HK-2 (cell line): ENCODE measurements around the gene ADSS2.
"Not testable (repeated sequence)": the region's sequence is repeated elsewhere in the genome, so short reads cannot be mapped to it uniquely, and the experiment has no call there.

Source experiments
- DNase-seq: peaks from one replicate; pipeline ENCODE4 v3.0.0-alpha.2; 2018; ENCODE audit not compliant: unreplicated experiment

ADSS2 gene

DNA sequence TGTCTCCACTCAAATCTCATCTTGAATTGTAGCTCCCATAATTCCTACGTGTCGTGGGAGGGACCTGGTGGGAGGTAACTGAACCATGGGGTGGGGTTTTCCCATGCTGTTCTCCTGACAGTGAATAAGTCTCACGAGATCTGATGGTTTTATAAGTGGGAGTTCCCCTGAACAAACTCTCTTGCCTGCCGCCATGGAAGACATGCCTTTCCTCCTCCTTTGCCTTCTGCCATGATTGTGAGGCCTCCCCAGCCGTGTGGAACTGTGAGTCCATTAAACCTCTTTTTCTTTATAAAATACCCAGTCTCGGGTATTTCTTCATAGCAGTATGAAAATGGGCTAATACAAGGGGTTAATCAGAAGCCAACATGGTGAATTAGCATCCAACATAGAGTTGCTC is 86.4 kb downstream of the ADSS2 start:
- DNase-seq: not testable (repeated sequence)

- DNase-seq: no peak
These were observed 89.2 kb downstream of the ADSS2 start for GRCh38 chr1:244362476-244362875.

DNA sequence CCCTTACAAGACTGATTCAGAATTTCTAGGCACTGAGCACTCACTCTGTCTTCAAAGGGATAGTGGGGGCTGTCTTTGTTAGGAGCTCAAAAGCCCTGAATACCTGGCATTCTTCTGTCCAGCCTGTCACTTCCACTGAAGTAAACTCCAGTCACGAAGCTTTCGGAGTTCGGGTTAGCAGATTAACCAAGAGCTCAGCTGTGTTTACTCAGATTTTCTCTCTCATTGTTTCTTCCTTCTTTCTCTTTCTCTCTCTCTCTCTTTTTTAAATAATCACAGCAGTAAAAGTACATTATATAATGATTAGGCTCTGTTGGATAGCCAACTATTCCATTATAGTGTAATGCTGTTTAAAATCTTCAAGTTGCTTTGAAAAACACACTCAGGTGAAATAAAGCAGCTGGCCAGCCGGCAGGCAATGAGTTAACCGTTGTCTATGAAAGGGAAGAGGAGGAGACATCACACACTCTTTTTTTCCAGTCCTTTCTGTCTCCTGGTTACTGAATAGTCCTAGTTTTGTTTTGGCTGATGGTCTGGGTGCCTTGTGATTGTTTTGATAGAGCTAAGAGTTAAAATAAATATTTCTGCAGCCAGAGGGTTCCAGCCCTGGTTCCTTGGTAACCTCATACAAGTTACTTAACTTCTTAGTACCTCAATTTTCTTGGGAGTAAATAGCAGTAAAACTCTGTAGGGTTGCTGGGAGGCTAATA is 89.8 kb downstream of the ADSS2 start:
- DNase-seq: peak; percentile 49
